Natural killer cell treated with Interleukin-12 subunit alpha and Interleukin-12 subunit beta and Interleukin-15 and Interleukin-18, amount 100 ng/mL, for 72 hours (primary cell): ENCODE data around the gene ANKRD34B. TPM values are rescaled to one million over a fixed set of nuclear protein-coding genes. Genes with fewer than 3 reads are reported as not detected.
A peak's percentile ranks its signal among the peaks of the same experiment; 100 is the strongest.
"Not testable (repeated sequence)": the region's sequence is repeated elsewhere in the genome, so short reads cannot be mapped to it uniquely, and the experiment has no call there.

ENCODE experiments used
- ATAC-seq, 2 donors: fragments of 150-1000 bp; cut with Tn5 transposase in 1 of 2; sonication (Bioruptor Pico), chemical (Tn5 transposase) in 1 of 2; 2 replicates each; pipeline ENCODE4 v1.10.0; 2021
- DNase-seq: peaks from one replicate; pipeline ENCODE4 v3.0.0; 2022; ENCODE audit warnings: low spot score
- H3K27ac Mint-ChIP-seq, 2 donors: 1 replicate in 1 of 2; 2 replicates in 1 of 2; pipeline ENCODE4 v1.8.0; 2022; ENCODE audit warnings: mixed read lengths in 2 of 2, mild to moderate bottlenecking in 1 of 2, moderate library complexity in 1 of 2
- H3K27me3 Mint-ChIP-seq, 2 donors: 1 replicate in 1 of 2; 2 replicates in 1 of 2; pipeline ENCODE4 v1.8.0; 2022; ENCODE audit warnings: mixed read lengths in 2 of 2
- H3K36me3 Mint-ChIP-seq: one replicate; pipeline ENCODE4 v1.8.0; 2022; ENCODE audit warnings: mixed read lengths
- H3K4me1 Mint-ChIP-seq, 2 donors: 1 replicate in 1 of 2; 2 replicates in 1 of 2; pipeline ENCODE4 v1.8.0; 2022; ENCODE audit warnings: low read depth in 2 of 2, mixed read lengths in 2 of 2, mild to moderate bottlenecking in 1 of 2
- H3K4me3 Mint-ChIP-seq: one replicate; pipeline ENCODE4 v1.8.0; 2022; ENCODE audit warnings: mixed read lengths
- H3K9me3 Mint-ChIP-seq: 2 replicates; pipeline ENCODE4 v1.8.0; 2022; ENCODE audit warnings: mixed read lengths
- total RNA-seq, 2 donors: library from RNA; stranded (reverse); gene quantifications; one replicate each; pipeline ENCODE4 v1.2.3, GENCODE V29; 2022

Gene ANKRD34B
- total RNA-seq, 2 donors from 2014 or later: not detected

- Mint-ChIP-seq H3K36me3 (no peaks in the 10 kb centered on the region), H3K27ac (no peak overlapping the region)
Measured at GRCh38 chr5:80590766-80591165, 20.7 kb upstream of the ANKRD34B start.

GRCh38 chr5:80588858-80589540 is 18.9 kb upstream of the ANKRD34B start:
- no peak for ATAC-seq
- Mint-ChIP-seq H3K27me3 (peaks cover 14 to 30% of the 10 kb centered on the region in 2 donors), H3K9me3 (no peaks in the 10 kb centered on the region), H3K4me1 (no peaks in the 10 kb centered on the region), H3K27ac (no peak overlapping the region), H3K36me3 (no peaks in the 10 kb centered on the region), H3K4me3 (no peak overlapping the region)
- no peak for DNase-seq

More at GRCh38 chr5:80590766-80591165, 20.7 kb upstream of the ANKRD34B start:
- DNase-seq: no peak
- ATAC-seq: peak in 1 of 2 donors; percentile 62
- Mint-ChIP-seq H3K9me3 (no peaks in the 10 kb centered on the region), H3K4me3 (no peak overlapping the region), H3K27me3 (peaks cover 14 to 22% of the 10 kb centered on the region in 2 donors), H3K4me1 (no peaks in the 10 kb centered on the region)

GRCh38 chr5:80584770-80585169 is 14.7 kb upstream of the ANKRD34B start:
- DNase-seq (no peak), ATAC-seq (no peak)
- no peaks in the 10 kb centered on the region for H3K36me3 Mint-ChIP-seq
- no peaks in the 10 kb centered on the region for H3K4me1 Mint-ChIP-seq
- H3K27ac Mint-ChIP-seq: no peak overlapping the region
- no peaks in the 10 kb centered on the region for H3K9me3 Mint-ChIP-seq
- no peak overlapping the region for H3K4me3 Mint-ChIP-seq
- H3K27me3 Mint-ChIP-seq: peaks cover 1 to 8% of the 10 kb centered on the region in 2 donors

- not testable (repeated sequence) for H3K4me3 Mint-ChIP-seq, DNase-seq, H3K36me3 Mint-ChIP-seq, H3K27ac Mint-ChIP-seq, ATAC-seq, H3K4me1 Mint-ChIP-seq, H3K9me3 Mint-ChIP-seq
- H3K27me3 Mint-ChIP-seq: peaks cover 9 to 23% of the 10 kb centered on the region in 2 donors
Measured at GRCh38 chr5:80580291-80580690, 10.2 kb upstream of the ANKRD34B start.

- ATAC-seq (no peak), DNase-seq (no peak)
- Mint-ChIP-seq H3K27ac (no peak overlapping the region), H3K9me3 (no peaks in the 10 kb centered on the region), H3K36me3 (no peaks in the 10 kb centered on the region), H3K4me1 (no peaks in the 10 kb centered on the region), H3K27me3 (peaks cover 9 to 28% of the 10 kb centered on the region in 2 donors), H3K4me3 (no peak overlapping the region)
Measured at GRCh38 chr5:80579050-80579449, 9.0 kb upstream of the ANKRD34B start.

- DNase-seq (no peak), ATAC-seq (no peak)
- Mint-ChIP-seq H3K27ac (no peak overlapping the region), H3K4me3 (no peak overlapping the region), H3K27me3 (peaks cover 16 to 36% of the 10 kb centered on the region in 2 donors), H3K4me1 (no peaks in the 10 kb centered on the region), H3K9me3 (no peaks in the 10 kb centered on the region), H3K36me3 (no peaks in the 10 kb centered on the region)
Measured at GRCh38 chr5:80577707-80578106, 7.6 kb upstream of the ANKRD34B start.

GRCh38 chr5:80576383-80576782 is 6.3 kb upstream of the ANKRD34B start:
- Mint-ChIP-seq H3K27ac (no peak overlapping the region), H3K36me3 (no peaks in the 10 kb centered on the region), H3K27me3 (peaks cover 21 to 49% of the 10 kb centered on the region in 2 donors), H3K9me3 (no peaks in the 10 kb centered on the region), H3K4me1 (no peaks in the 10 kb centered on the region), H3K4me3 (no peak overlapping the region)
- peak in 1 of 2 donors; percentile 41 for ATAC-seq
- DNase-seq: no peak

- no peak for ATAC-seq
- Mint-ChIP-seq H3K4me3 (no peak overlapping the region), H3K27me3 (peaks cover 21 to 61% of the 10 kb centered on the region in 2 donors), H3K27ac (no peak overlapping the region), H3K9me3 (no peaks in the 10 kb centered on the region), H3K36me3 (no peaks in the 10 kb centered on the region), H3K4me1 (no peaks in the 10 kb centered on the region)
- no peak for DNase-seq
Measured at GRCh38 chr5:80573062-80573461, 3.0 kb upstream of the ANKRD34B start.

GRCh38 chr5:80569086-80569960 is 757 bp downstream of the ANKRD34B start:
- Mint-ChIP-seq H3K9me3 (no peaks in the 10 kb centered on the region), H3K4me1 (no peaks in the 10 kb centered on the region), H3K4me3 (no peak overlapping the region), H3K27me3 (peaks cover 30 to 71% of the 10 kb centered on the region in 2 donors), H3K27ac (no peak overlapping the region), H3K36me3 (no peaks in the 10 kb centered on the region)
- peak; percentile 63 for DNase-seq
- peak in 1 of 2 donors; percentile 28 for ATAC-seq

- Mint-ChIP-seq H3K4me3 (no peak overlapping the region), H3K4me1 (no peaks in the 10 kb centered on the region), H3K9me3 (no peaks in the 10 kb centered on the region), H3K36me3 (no peaks in the 10 kb centered on the region), H3K27me3 (peaks cover 28 to 73% of the 10 kb centered on the region in 2 donors), H3K27ac (no peak overlapping the region)
- DNase-seq: no peak
- ATAC-seq: no peak
Measured at GRCh38 chr5:80568251-80568650, 1.8 kb downstream of the ANKRD34B start.

GRCh38 chr5:80566711-80567259 is 3.3 kb downstream of the ANKRD34B start:
- Mint-ChIP-seq H3K27ac (no peak overlapping the region), H3K36me3 (no peaks in the 10 kb centered on the region), H3K4me1 (no peaks in the 10 kb centered on the region), H3K9me3 (no peaks in the 10 kb centered on the region), H3K4me3 (no peak overlapping the region), H3K27me3 (peaks cover 21 to 72% of the 10 kb centered on the region in 2 donors)
- ATAC-seq (no peak), DNase-seq (no peak)

GRCh38 chr5:80565330-80565729 is 4.8 kb downstream of the ANKRD34B start:
- Mint-ChIP-seq H3K9me3 (no peaks in the 10 kb centered on the region), H3K36me3 (no peaks in the 10 kb centered on the region), H3K27ac (no peak overlapping the region), H3K4me3 (no peak overlapping the region), H3K27me3 (peaks cover 25 to 66% of the 10 kb centered on the region in 2 donors), H3K4me1 (no peaks in the 10 kb centered on the region)
- ATAC-seq (no peak), DNase-seq (no peak)

GRCh38 chr5:80559244-80559643 is 10.8 kb downstream of the ANKRD34B start:
- DNase-seq (no peak), ATAC-seq (no peak)
- no peaks in the 10 kb centered on the region for H3K9me3 Mint-ChIP-seq
- peaks cover 31 to 56% of the 10 kb centered on the region in 2 donors for H3K27me3 Mint-ChIP-seq
- H3K4me1 Mint-ChIP-seq: no peaks in the 10 kb centered on the region
- H3K27ac Mint-ChIP-seq: no peak overlapping the region
- no peaks in the 10 kb centered on the region for H3K36me3 Mint-ChIP-seq
- H3K4me3 Mint-ChIP-seq: no peak overlapping the region

GRCh38 chr5:80555099-80555498 is 15.0 kb downstream of the ANKRD34B start:
- no peak for ATAC-seq
- DNase-seq: no peak
- no peaks in the 10 kb centered on the region for H3K36me3 Mint-ChIP-seq
- H3K9me3 Mint-ChIP-seq: no peaks in the 10 kb centered on the region
- peaks cover 31 to 48% of the 10 kb centered on the region in 2 donors for H3K27me3 Mint-ChIP-seq
- no peak overlapping the region for H3K27ac Mint-ChIP-seq
- H3K4me1 Mint-ChIP-seq: no peaks in the 10 kb centered on the region
- no peak overlapping the region for H3K4me3 Mint-ChIP-seq
